IPS-15b (cell line): ENCODE results near the gene RPRM.

Experiments used
- H3K27me3 ChIP-seq: one replicate; pipeline ENCODE4 v1.6.1; 2013; ENCODE audit warnings: low read length; ENCODE audit not compliant: control insufficient read depth, insufficient read depth
- H3K36me3 ChIP-seq: one replicate; pipeline ENCODE4 v1.6.1; 2013; ENCODE audit warnings: low read length; ENCODE audit not compliant: control insufficient read depth, insufficient read depth
- H3K4me1 ChIP-seq: one replicate; pipeline ENCODE4 v1.6.1; 2013; ENCODE audit warnings: mild to moderate bottlenecking, low read length; ENCODE audit not compliant: control insufficient read depth, insufficient read depth
- H3K4me3 ChIP-seq: one replicate; pipeline ENCODE4 v1.5.1; 2013; ENCODE audit warnings: low read depth, low read length
- H3K9ac ChIP-seq: one replicate; pipeline ENCODE4 v1.6.1; 2013; ENCODE audit warnings: low read depth, mild to moderate bottlenecking, low read length
- H3K9me3 ChIP-seq: one replicate; pipeline ENCODE4 v1.6.1; 2013; ENCODE audit warnings: mild to moderate bottlenecking, low read length; ENCODE audit not compliant: control insufficient read depth, insufficient read depth

Gene RPRM

GRCh38 chr2:153479573-153479972 lies 1.0 kb upstream of the RPRM start:
- H3K9ac ChIP-seq, result peak overlapping the region; percentile 79
- no peaks in the 10 kb centered on the region for H3K9me3 ChIP-seq
- peak overlapping the region; percentile 92 for H3K4me3 ChIP-seq

GRCh38 chr2:153477636-153478288 lies 800 bp downstream of the RPRM start:
- no peaks in the 10 kb centered on the region for H3K27me3 ChIP-seq
- H3K4me3 ChIP-seq, result peak overlapping the region; percentile 92
- no peaks in the 10 kb centered on the region for H3K9me3 ChIP-seq
- peak overlapping the region; percentile 95 for H3K9ac ChIP-seq
- H3K36me3 ChIP-seq, result no peaks in the 10 kb centered on the region
- H3K4me1 ChIP-seq, result peaks cover 27% of the 10 kb centered on the region

More at GRCh38 chr2:153479573-153479972, 1.0 kb upstream of the RPRM start:
- H3K36me3 ChIP-seq, result no peaks in the 10 kb centered on the region
- H3K27me3 ChIP-seq, result no peaks in the 10 kb centered on the region
- peaks cover 20% of the 10 kb centered on the region for H3K4me1 ChIP-seq

GRCh38 chr2:153476816-153477635 lies 1.5 kb downstream of the RPRM start:
- peak overlapping the region; percentile 92 for H3K4me3 ChIP-seq
- H3K4me1 ChIP-seq, result peaks cover 27% of the 10 kb centered on the region
- H3K9ac ChIP-seq, result peak overlapping the region; percentile 95

GRCh38 chr2:153476491-153476815 lies 2.1 kb downstream of the RPRM start:
- peaks cover 27% of the 10 kb centered on the region for H3K4me1 ChIP-seq
- no peaks in the 10 kb centered on the region for H3K36me3 ChIP-seq
- no peaks in the 10 kb centered on the region for H3K27me3 ChIP-seq
- no peaks in the 10 kb centered on the region for H3K9me3 ChIP-seq
- no peak overlapping the region for H3K9ac ChIP-seq
- H3K4me3 ChIP-seq, result peak overlapping the region; percentile 92

More at GRCh38 chr2:153476816-153477635, 1.5 kb downstream of the RPRM start:
- Histone ChIP-seq H3K36me3 (no peaks in the 10 kb centered on the region), H3K9me3 (no peaks in the 10 kb centered on the region), H3K27me3 (no peaks in the 10 kb centered on the region)

GRCh38 chr2:153474876-153475435 lies 3.6 kb downstream of the RPRM start:
- Histone ChIP-seq H3K4me3 (peak overlapping the region; percentile 92), H3K4me1 (peaks cover 21% of the 10 kb centered on the region), H3K36me3 (no peaks in the 10 kb centered on the region), H3K9me3 (no peaks in the 10 kb centered on the region), H3K27me3 (no peaks in the 10 kb centered on the region), H3K9ac (no peak overlapping the region)

DNA sequence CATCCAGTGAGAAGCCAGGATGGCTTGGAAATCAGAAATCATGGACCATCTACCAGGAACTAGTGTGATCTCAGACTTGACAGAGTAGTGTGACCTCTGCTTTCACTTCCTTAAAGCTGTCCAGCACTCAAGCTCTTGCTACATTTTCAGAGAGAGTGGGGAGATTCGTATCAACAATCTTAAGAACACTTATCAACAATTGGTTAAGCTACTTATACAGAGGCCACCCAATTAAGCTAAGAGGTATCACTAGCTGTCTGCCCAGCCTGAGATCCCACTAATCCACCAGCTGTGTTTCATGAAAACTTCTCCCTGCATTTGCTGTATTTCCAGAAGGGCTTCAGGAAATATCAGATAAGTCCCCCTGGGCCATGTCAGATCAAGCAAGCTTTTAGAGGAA lies 4.2 kb downstream of the RPRM start:
- Histone ChIP-seq H3K36me3 (no peaks in the 10 kb centered on the region), H3K4me1 (peaks cover 21% of the 10 kb centered on the region), H3K27me3 (no peaks in the 10 kb centered on the region), H3K4me3 (no peak overlapping the region), H3K9me3 (no peaks in the 10 kb centered on the region), H3K9ac (no peak overlapping the region)

DNA sequence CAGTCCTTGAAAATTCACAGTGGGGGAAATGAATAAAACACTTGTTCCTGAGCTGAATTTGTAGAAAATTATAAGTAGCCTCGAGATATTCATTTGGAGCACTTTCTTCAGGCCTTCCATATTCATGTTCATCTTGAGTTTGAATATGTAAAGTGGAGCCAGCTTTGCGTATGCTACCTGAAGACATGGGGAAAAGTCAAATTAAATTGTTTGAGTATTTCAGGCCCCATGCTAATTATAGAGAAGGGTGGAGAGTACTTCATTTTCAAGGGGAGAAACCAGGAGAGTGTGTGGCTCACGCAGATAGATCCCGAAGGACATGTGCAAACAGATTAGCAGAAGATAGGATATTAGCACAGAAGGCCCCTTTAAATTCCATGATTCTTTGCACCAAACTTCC lies 7.7 kb downstream of the RPRM start:
- H3K4me3 ChIP-seq, result no peak overlapping the region
- H3K27me3 ChIP-seq, result no peaks in the 10 kb centered on the region
- H3K9ac ChIP-seq, result no peak overlapping the region
- peaks cover 21% of the 10 kb centered on the region for H3K4me1 ChIP-seq
- no peaks in the 10 kb centered on the region for H3K9me3 ChIP-seq
- H3K36me3 ChIP-seq, result no peaks in the 10 kb centered on the region

- Histone ChIP-seq H3K27me3 (no peaks in the 10 kb centered on the region), H3K9ac (no peak overlapping the region), H3K4me3 (no peak overlapping the region), H3K9me3 (no peaks in the 10 kb centered on the region), H3K4me1 (peaks cover 10% of the 10 kb centered on the region), H3K36me3 (no peaks in the 10 kb centered on the region)
Observed at GRCh38 chr2:153464395-153464794, 14.2 kb downstream of the RPRM start.

DNA sequence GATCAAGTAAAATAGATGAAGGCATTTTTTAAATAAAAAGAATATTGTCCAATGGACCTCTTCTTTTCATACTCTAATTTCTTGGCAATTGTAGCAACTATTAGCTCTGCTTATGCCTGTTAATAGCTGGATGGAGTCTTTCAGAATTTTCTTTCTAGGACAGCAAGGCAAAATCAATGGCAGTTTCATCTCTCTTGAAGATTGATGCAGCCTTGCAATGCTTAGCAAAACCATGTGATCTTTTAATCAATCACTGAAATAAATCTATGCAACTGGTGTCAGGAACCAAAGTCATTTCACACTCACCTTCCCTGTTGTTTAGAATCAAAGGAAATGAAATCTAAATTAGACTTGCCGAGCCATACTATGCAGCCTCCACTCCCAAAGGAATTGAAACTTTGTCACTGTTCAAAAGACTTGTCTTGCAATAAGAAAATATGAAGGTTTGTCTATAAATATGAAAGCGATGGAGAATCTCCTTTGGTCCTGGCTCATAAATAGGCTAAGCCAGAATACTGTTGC lies 16.2 kb downstream of the RPRM start:
- Histone ChIP-seq H3K9me3 (no peaks in the 10 kb centered on the region), H3K27me3 (no peaks in the 10 kb centered on the region), H3K36me3 (no peaks in the 10 kb centered on the region), H3K4me1 (peaks cover 17% of the 10 kb centered on the region), H3K9ac (no peak overlapping the region), H3K4me3 (no peak overlapping the region)

DNA sequence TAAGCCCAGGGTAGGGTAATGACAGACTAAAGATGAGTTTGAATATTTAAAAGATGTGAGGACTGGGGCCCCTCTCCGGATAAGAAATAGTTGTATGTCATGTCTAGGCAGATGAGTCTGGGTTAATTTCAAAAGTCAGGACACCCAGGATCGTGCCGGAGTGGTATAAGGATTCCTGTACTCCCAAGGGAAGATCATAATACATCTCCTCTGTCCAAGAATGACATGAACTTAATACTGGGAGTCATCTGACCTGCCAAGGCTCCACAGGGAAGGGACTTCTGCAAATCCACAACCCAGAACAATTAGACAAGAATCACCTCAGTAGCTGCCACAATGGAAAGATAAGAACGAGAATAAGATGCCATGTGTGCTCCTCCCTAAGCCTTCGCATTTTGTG lies 17.1 kb downstream of the RPRM start:
- Histone ChIP-seq H3K36me3 (no peaks in the 10 kb centered on the region), H3K9me3 (no peaks in the 10 kb centered on the region), H3K9ac (no peak overlapping the region), H3K27me3 (no peaks in the 10 kb centered on the region), H3K4me3 (no peak overlapping the region), H3K4me1 (peaks cover 17% of the 10 kb centered on the region)

GRCh38 chr2:153455861-153456260 lies 22.7 kb downstream of the RPRM start:
- H3K9me3 ChIP-seq, result no peaks in the 10 kb centered on the region
- no peak overlapping the region for H3K9ac ChIP-seq
- H3K27me3 ChIP-seq, result no peaks in the 10 kb centered on the region
- peak overlapping the region; percentile 31 for H3K4me3 ChIP-seq
- H3K4me1 ChIP-seq, result peaks cover 17% of the 10 kb centered on the region
- H3K36me3 ChIP-seq, result no peaks in the 10 kb centered on the region
